Measurements from ENCODE around the gene ADCY5.

ADCY5 gene

GRCh38 chr3:123344907-123345594 is 103.8 kb downstream of the ADCY5 start:
- TF ChIP-seq CTCF (IDR thresholded peaks at IDR 0.05; ENCODE audit: low read length, missing control alignments), result no peak
- H3K4me3 ChIP-seq (replicated peaks; ENCODE audit: low read depth, low read length), result no peak overlapping the region
- no peak for DNase-seq (ENCODE audit: low read depth)

- no peak for TF ChIP-seq CTCF (IDR thresholded peaks at IDR 0.05; ENCODE audit: low read length, missing control alignments)
- no peak overlapping the region for H3K4me3 ChIP-seq (replicated peaks; ENCODE audit: low read depth, low read length)
- peak; percentile 32 for DNase-seq (ENCODE audit: low read depth)
Observed at GRCh38 chr3:123344175-123344906, 104.5 kb downstream of the ADCY5 start.

GRCh38 chr3:123343296-123344174 is 105.4 kb downstream of the ADCY5 start:
- no peak for TF ChIP-seq CTCF (IDR thresholded peaks at IDR 0.05; ENCODE audit: low read length, missing control alignments)
- H3K4me3 ChIP-seq (replicated peaks; ENCODE audit: low read depth, low read length), result no peak overlapping the region
- no peak for DNase-seq (ENCODE audit: low read depth)

GRCh38 chr3:123342631-123343080 is 106.2 kb downstream of the ADCY5 start:
- H3K4me3 ChIP-seq (replicated peaks; ENCODE audit: low read depth, low read length), result no peak overlapping the region
- no peak for TF ChIP-seq CTCF (IDR thresholded peaks at IDR 0.05; ENCODE audit: low read length, missing control alignments)
- DNase-seq (ENCODE audit: low read depth), result no peak

- no peak for DNase-seq (ENCODE audit: low read depth)
- no peak for TF ChIP-seq CTCF (IDR thresholded peaks at IDR 0.05; ENCODE audit: low read length, missing control alignments)
- H3K4me3 ChIP-seq (replicated peaks; ENCODE audit: low read depth, low read length), result no peak overlapping the region
Observed at GRCh38 chr3:123341871-123342630, 106.8 kb downstream of the ADCY5 start.

- no peak for TF ChIP-seq CTCF (IDR thresholded peaks at IDR 0.05; ENCODE audit: low read length, missing control alignments)
- H3K4me3 ChIP-seq (replicated peaks; ENCODE audit: low read depth, low read length), result no peak overlapping the region
- DNase-seq (ENCODE audit: low read depth), result no peak
Observed at GRCh38 chr3:123340336-123340735, 108.6 kb downstream of the ADCY5 start.

All from fibroblast of pulmonary artery (primary cell).